Measurements from ENCODE around the gene RXRA.

DNA sequence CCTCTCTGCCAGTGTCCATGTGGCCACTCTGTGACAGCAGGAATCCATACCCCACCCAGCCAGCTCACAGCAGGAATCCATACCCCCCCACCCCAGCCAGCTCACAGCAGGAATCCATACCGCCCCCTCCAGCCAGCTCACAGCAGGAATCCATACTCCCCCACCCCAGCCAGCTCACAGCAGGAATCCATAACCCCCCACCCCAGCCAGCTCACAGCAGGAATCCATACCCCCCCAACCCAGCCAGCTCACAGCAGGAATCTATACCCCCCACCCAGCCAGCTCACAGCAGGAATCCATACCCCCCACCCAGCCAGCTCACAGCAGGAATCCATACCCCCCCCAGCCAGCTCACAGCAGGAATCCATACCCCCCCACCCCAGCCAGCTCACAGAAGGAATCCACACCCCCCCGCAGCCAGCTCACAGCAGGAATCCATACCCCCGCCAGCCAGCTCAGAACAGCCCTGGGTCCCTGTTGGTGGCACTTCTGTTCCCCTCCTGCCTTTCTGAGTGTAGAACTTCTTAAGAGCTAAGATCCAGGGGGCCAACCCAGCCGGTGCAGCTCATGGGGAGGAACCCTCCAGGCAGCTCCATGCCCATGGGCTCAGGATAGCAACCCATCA lies 8.4 kb upstream of the RXRA start:
- TF ChIP-seq, protein P1, sequence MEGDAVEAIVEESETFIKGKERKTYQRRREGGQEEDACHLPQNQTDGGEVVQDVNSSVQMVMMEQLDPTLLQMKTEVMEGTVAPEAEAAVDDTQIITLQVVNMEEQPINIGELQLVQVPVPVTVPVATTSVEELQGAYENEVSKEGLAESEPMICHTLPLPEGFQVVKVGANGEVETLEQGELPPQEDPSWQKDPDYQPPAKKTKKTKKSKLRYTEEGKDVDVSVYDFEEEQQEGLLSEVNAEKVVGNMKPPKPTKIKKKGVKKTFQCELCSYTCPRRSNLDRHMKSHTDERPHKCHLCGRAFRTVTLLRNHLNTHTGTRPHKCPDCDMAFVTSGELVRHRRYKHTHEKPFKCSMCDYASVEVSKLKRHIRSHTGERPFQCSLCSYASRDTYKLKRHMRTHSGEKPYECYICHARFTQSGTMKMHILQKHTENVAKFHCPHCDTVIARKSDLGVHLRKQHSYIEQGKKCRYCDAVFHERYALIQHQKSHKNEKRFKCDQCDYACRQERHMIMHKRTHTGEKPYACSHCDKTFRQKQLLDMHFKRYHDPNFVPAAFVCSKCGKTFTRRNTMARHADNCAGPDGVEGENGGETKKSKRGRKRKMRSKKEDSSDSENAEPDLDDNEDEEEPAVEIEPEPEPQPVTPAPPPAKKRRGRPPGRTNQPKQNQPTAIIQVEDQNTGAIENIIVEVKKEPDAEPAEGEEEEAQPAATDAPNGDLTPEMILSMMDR (IDR thresholded peaks at IDR 0.05) = no peak
- TF ChIP-seq POLR2A (IDR thresholded peaks at IDR 0.05) = no peak

Measured in adrenal gland (tissue), 5 donors.